ENCODE measurements around the gene MYBPH. TPM values are rescaled to one million over a fixed set of nuclear protein-coding genes. Genes with fewer than 3 reads are reported as not detected.

The MYBPH gene
- total and polyA plus RNA-seq, 2 donors (not counting 3 experiments of a cell fraction or from before 2014, with no cell fraction given) = not detected

DNA sequence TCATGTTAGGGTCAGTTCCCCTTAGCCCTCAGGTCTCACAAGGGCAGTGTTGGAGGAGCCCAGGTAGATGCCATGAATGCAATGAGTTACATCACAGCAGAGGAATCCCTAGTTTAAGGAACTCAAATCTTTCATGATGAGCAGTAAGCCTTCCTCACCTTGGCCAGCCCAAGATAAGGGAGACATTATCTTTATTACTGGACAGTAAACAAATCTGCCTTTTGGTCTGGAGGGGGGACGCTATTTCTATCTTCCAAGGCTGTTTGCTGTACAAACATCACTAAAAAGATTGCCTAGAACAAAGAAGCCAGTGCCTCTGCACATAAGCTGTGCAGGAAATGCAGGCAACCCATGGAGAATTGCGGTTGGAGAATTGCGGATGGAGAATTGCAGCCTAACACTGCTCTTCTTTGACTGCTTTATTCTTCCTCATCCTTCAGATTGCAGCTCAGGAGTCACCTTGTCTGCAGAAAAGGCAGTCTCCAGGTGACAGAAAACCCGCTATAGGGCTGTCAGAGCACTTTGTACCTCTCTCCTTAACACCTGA lies 13.1 kb upstream of the MYBPH start:
- no peaks in the 10 kb centered on the region for H3K79me2 ChIP-seq (ENCODE audit: control insufficient read depth, insufficient read depth, low read length)
- intact Hi-C loops (cut with micrococcal nuclease) = no loop called here
- TF ChIP-seq, protein P1, sequence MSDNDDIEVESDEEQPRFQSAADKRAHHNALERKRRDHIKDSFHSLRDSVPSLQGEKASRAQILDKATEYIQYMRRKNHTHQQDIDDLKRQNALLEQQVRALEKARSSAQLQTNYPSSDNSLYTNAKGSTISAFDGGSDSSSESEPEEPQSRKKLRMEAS (IDR thresholded peaks at IDR 0.05; ENCODE audit: insufficient read depth, insufficient read length) = no peak
- TF ChIP-seq MYC (IDR thresholded peaks at IDR 0.05; ENCODE audit: low read depth, low read length) = no peak
- no peak for TF ChIP-seq JUN (IDR thresholded peaks at IDR 0.05; ENCODE audit: borderline replicate concordance, insufficient read depth, insufficient read length, low read depth)
- no peak for TF ChIP-seq GATA2 (IDR thresholded peaks at IDR 0.05; ENCODE audit: insufficient read depth, insufficient read length, low read depth, low read length)
- TF ChIP-seq POLR2AphosphoS5 (IDR thresholded peaks at IDR 0.05; ENCODE audit: insufficient read depth, low read depth, low read length) = no peak
- TF ChIP-seq, protein P2, sequence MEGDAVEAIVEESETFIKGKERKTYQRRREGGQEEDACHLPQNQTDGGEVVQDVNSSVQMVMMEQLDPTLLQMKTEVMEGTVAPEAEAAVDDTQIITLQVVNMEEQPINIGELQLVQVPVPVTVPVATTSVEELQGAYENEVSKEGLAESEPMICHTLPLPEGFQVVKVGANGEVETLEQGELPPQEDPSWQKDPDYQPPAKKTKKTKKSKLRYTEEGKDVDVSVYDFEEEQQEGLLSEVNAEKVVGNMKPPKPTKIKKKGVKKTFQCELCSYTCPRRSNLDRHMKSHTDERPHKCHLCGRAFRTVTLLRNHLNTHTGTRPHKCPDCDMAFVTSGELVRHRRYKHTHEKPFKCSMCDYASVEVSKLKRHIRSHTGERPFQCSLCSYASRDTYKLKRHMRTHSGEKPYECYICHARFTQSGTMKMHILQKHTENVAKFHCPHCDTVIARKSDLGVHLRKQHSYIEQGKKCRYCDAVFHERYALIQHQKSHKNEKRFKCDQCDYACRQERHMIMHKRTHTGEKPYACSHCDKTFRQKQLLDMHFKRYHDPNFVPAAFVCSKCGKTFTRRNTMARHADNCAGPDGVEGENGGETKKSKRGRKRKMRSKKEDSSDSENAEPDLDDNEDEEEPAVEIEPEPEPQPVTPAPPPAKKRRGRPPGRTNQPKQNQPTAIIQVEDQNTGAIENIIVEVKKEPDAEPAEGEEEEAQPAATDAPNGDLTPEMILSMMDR (IDR thresholded peaks at IDR 0.05; ENCODE audit: extremely low read depth in 1 of 2, insufficient read depth in 1 of 2, low read depth in 1 of 2, low read length in 2 of 2) = no peak
- no peak for TF ChIP-seq EZH2 (IDR thresholded peaks at IDR 0.05; ENCODE audit: borderline replicate concordance, low read depth, low read length, severe bottlenecking)
- TF ChIP-seq POLR2A (IDR thresholded peaks at IDR 0.05; ENCODE audit: low read depth, low read length) = no peak
- TF ChIP-seq FOS (IDR thresholded peaks at IDR 0.05; ENCODE audit: borderline replicate concordance, insufficient read depth, low read length) = no peak
- CTCF ChIA-PET = interaction anchor here (1.5 kb wide), 1 partner anchor 71 kb away, joined by 3 read pairs; no protein-coding TSS in a partner anchor
- BruUV-seq (replicated peaks) = no TSS peak
- no peaks in the 10 kb centered on the region for H3K36me3 ChIP-seq (ENCODE audit: control insufficient read depth in 2 of 2, extremely low read depth in 1 of 2, insufficient read depth in 2 of 2, low read length in 2 of 2)
- H3K4me1 ChIP-seq (ENCODE audit: control insufficient read depth, extremely low read depth, insufficient read depth, low read length) = no peaks in the 10 kb centered on the region
- no peak overlapping the region for H2AFZ ChIP-seq (ENCODE audit: low read depth, low read length)
- no peak overlapping the region for H3K9ac ChIP-seq (replicated peaks; ENCODE audit: extremely low read depth, insufficient read depth, low read length)
- POLR2A ChIA-PET = no interaction called here
- no peaks in the 10 kb centered on the region for H3K9me1 ChIP-seq (replicated peaks; ENCODE audit: control insufficient read depth, extremely low read depth, insufficient read depth, low read length)
- H3K27me3 ChIP-seq (ENCODE audit: control insufficient read depth in 2 of 2, insufficient read depth in 2 of 2, low read length in 2 of 2) = peaks cover 15 to 17% of the 10 kb centered on the region in 2 experiments
- dilution Hi-C loops (cut with MboI; ENCODE audit: extremely low pct_ligation_motif_present, low sequenced_read_pairs) = no loop called here
- no peak for DNase-seq (ENCODE audit: low read depth, low spot score)
- no peak overlapping the region for H3K4me2 ChIP-seq (ENCODE audit: insufficient read depth, low read length)
- H4K20me1 ChIP-seq (replicated peaks; ENCODE audit: control insufficient read depth, extremely low read depth, insufficient read depth, low read length) = no peaks in the 10 kb centered on the region
- no peak overlapping the region for H3K27ac ChIP-seq (ENCODE audit: insufficient read depth, low read depth, low read length)
- no peaks in the 10 kb centered on the region for H3K9me3 ChIP-seq (replicated peaks; ENCODE audit: control insufficient read depth, insufficient read depth, low read length)
- no peak for FAIRE-seq
- H3K4me3 ChIP-seq (replicated peaks in 1 of 3; ENCODE audit: insufficient read depth in 1 of 3, low read depth in 1 of 3, low read length in 3 of 3) = no peak overlapping the region

Measured in endothelial cell of umbilical vein (primary cell).